CD14-positive monocyte (primary cell): ENCODE measurements around the gene ANGPTL8. TPM values are rescaled to one million over a fixed set of nuclear protein-coding genes. Genes with fewer than 3 reads are reported as not detected.

Experiments used
- DNase-seq, 3 donors: peaks; one replicate each; pipeline ENCODE4 v3.0.0-alpha.2; 2011 to 2022
- H2AFZ ChIP-seq: 2 replicates; pipeline ENCODE4 v1.6.0; 2012; ENCODE audit warnings: mild to moderate bottlenecking, low read depth, low read length, inconsistent platforms; ENCODE audit not compliant: insufficient read depth, poor library complexity, severe bottlenecking
- H3K27ac ChIP-seq, 2 donors: 1 replicate in 1 of 2; 2 replicates in 1 of 2; pipeline ENCODE4 v1.5.1; 2012 to 2013; ENCODE audit warnings: low read length in 2 of 2, control low read depth in 1 of 2, inconsistent platforms in 1 of 2, low read depth in 1 of 2, mild to moderate bottlenecking in 1 of 2
- H3K27me3 ChIP-seq, 2 donors: one replicate each; pipeline versions ENCODE4 v1.6.0 to v1.6.1; 2011 to 2013; ENCODE audit warnings: low read length in 2 of 2; ENCODE audit not compliant: control insufficient read depth in 2 of 2, insufficient read depth in 2 of 2
- H3K36me3 ChIP-seq, 2 donors: replicated peaks in 1 of 2; 1 replicate in 1 of 2; 2 replicates in 1 of 2; pipeline versions ENCODE4 v1.5.1 to v1.6.1; 2012 to 2013; ENCODE audit warnings: low read length in 2 of 2, control low read depth in 1 of 2, inconsistent platforms in 1 of 2, mild to moderate bottlenecking in 1 of 2; ENCODE audit not compliant: insufficient read depth in 2 of 2, control insufficient read depth in 1 of 2
- H3K4me1 ChIP-seq, 2 donors: 1 replicate in 1 of 2; 2 replicates in 1 of 2; pipeline versions ENCODE4 v1.5.1 to v1.6.1; 2012 to 2013; ENCODE audit warnings: low read length in 2 of 2, control low read depth in 1 of 2, inconsistent platforms in 1 of 2, mild to moderate bottlenecking in 1 of 2, moderate library complexity in 1 of 2; ENCODE audit not compliant: insufficient read depth in 2 of 2, control insufficient read depth in 1 of 2
- H3K4me2 ChIP-seq: replicated peaks from 2 replicates; pipeline ENCODE3; 2012; ENCODE audit warnings: low read length, moderate library complexity, mild to moderate bottlenecking; ENCODE audit not compliant: poor library complexity, severe bottlenecking; ENCODE audit errors: extremely low read depth
- H3K4me3 ChIP-seq, 3 experiments: fragments of 200-600 bp in 1 of 3; sonication (generic) in 1 of 3; replicated peaks in 1 of 3; 1 replicate in 2 of 3; 2 replicates in 1 of 3; pipeline ENCODE4 v1.5.1; 2011 to 2013; ENCODE audit warnings: low read length in 3 of 3, mild to moderate bottlenecking in 3 of 3, control low read depth in 2 of 3, low read depth in 2 of 3, inconsistent platforms in 1 of 3, moderate library complexity in 1 of 3
- H3K79me2 ChIP-seq: 2 replicates; pipeline ENCODE4 v1.6.0; 2012; ENCODE audit warnings: mild to moderate bottlenecking, control low read depth, inconsistent platforms, low read length, moderate library complexity; ENCODE audit not compliant: insufficient read depth
- H3K9ac ChIP-seq: 2 replicates; pipeline ENCODE4 v1.6.0; 2017; ENCODE audit warnings: low read length, mild to moderate bottlenecking; ENCODE audit not compliant: insufficient read depth, poor library complexity, severe bottlenecking
- H3K9me3 ChIP-seq, 2 donors: replicated peaks in 1 of 2; 1 replicate in 1 of 2; 2 replicates in 1 of 2; pipeline versions ENCODE4 v1.5.1 to v1.6.1; 2012 to 2013; ENCODE audit warnings: low read length in 2 of 2, control low read depth in 1 of 2; ENCODE audit not compliant: control insufficient read depth in 1 of 2, insufficient read depth in 1 of 2
- H4K20me1 ChIP-seq: 2 replicates; pipeline ENCODE4 v1.6.0; 2012; ENCODE audit warnings: mild to moderate bottlenecking, low read length, control low read depth, moderate library complexity; ENCODE audit not compliant: insufficient read depth
- H3K27ac Mint-ChIP-seq, 7 donors: one replicate each; pipeline ENCODE4 v1.8.0; 2020; ENCODE audit warnings: mild to moderate bottlenecking in 7 of 7, mixed read lengths in 7 of 7, moderate library complexity in 6 of 7, inconsistent platforms in 2 of 7
- H3K27me3 Mint-ChIP-seq, 3 donors: one replicate each; pipeline ENCODE4 v1.8.0; 2021 to 2022; ENCODE audit warnings: low read depth in 3 of 3, mild to moderate bottlenecking in 3 of 3, mixed read lengths in 3 of 3, moderate library complexity in 3 of 3, inconsistent platforms in 1 of 3
- H3K36me3 Mint-ChIP-seq, 2 donors: one replicate each; pipeline ENCODE4 v1.8.0; 2020; ENCODE audit warnings: mixed read lengths in 2 of 2, inconsistent platforms in 1 of 2, mild to moderate bottlenecking in 1 of 2
- H3K4me1 Mint-ChIP-seq: one replicate; pipeline ENCODE4 v1.8.0; 2020; ENCODE audit warnings: mild to moderate bottlenecking, mixed read lengths
- H3K4me3 Mint-ChIP-seq, 2 donors: one replicate each; pipeline ENCODE4 v1.8.0; 2020; ENCODE audit warnings: mild to moderate bottlenecking in 2 of 2, mixed read lengths in 2 of 2, moderate library complexity in 1 of 2
- H3K9me3 Mint-ChIP-seq, 7 donors: one replicate each; pipeline ENCODE4 v1.8.0; 2020 to 2022; ENCODE audit warnings: mixed read lengths in 7 of 7, mild to moderate bottlenecking in 6 of 7, moderate library complexity in 6 of 7, inconsistent platforms in 2 of 7
- CTCF ChIP-seq: fragments of 200-600 bp; IDR thresholded peaks from one replicate; pipeline ENCODE4 v1.8.0; 2022; ENCODE audit warnings: antibody characterized with exemption, mild to moderate bottlenecking
- WGBS: methylation state at CpG from one replicate; pipeline ENCODE4 v1.1.5; 2013; ENCODE audit warnings: missing lambda C conversion rate; ENCODE audit not compliant: insufficient coverage; 5-methylcytosine and 5-hydroxymethylcytosine counted together
- intact Hi-C, 2 donors: fragments of 100-400 bp; cut with micrococcal nuclease; formaldehyde crosslinking; loops; one replicate each; pipeline versions ENCODE4 v1.15.0 to v1.15.1; 2023
- polyA plus RNA-seq, 3 donors: library from polyadenylated mRNA; depleted of rRNA in 1 of 3; unstranded in 2 of 3; stranded (reverse) in 1 of 3; fragments of 300-500 nt in 2 of 3; fragments of >200 nt in 1 of 3; fragmentation: Illumina TruSeq in 2 of 3; gene quantifications; 1 replicate in 2 of 3; 2 replicates in 1 of 3; pipeline ENCODE4 v1.2.3, GENCODE V29; 2012 to 2021

ANGPTL8 gene
- polyA plus RNA-seq, 3 donors, result not detected

GRCh38 chr19:11281356-11282049 lies 42.1 kb downstream of the ANGPTL8 start:
- no peak overlapping the region for H3K4me3 ChIP-seq
- no peaks in the 10 kb centered on the region for H3K36me3 ChIP-seq
- peaks cover 59 to 81% (median 70%) of the 10 kb centered on the region in 3 donors for H3K27me3 Mint-ChIP-seq
- DNase-seq, result no peak
- no peak overlapping the region for H2AFZ ChIP-seq
- H3K36me3 Mint-ChIP-seq, result no peaks in the 10 kb centered on the region
- no peaks in the 10 kb centered on the region for H3K79me2 ChIP-seq
- no peaks in the 10 kb centered on the region for H3K9me3 ChIP-seq
- peaks cover 0 to 16% (median 8%) of the 10 kb centered on the region in 7 donors for H3K9me3 Mint-ChIP-seq
- H3K4me1 ChIP-seq, result peaks cover 16 to 18% of the 10 kb centered on the region in 2 donors
- 100% methylated on average over 6 of the region's 11 CpGs for WGBS
- H3K27ac Mint-ChIP-seq, result no peak overlapping the region
- no peaks in the 10 kb centered on the region for H4K20me1 ChIP-seq
- intact Hi-C loops, result no loop called here
- peaks cover 16% of the 10 kb centered on the region for H3K4me1 Mint-ChIP-seq
- peaks cover 22 to 62% of the 10 kb centered on the region in 2 donors for H3K27me3 ChIP-seq
- H3K4me3 Mint-ChIP-seq, result peak overlapping the region in 1 of 2 donors; percentile 54
- H3K4me2 ChIP-seq, result no peak overlapping the region
- H3K9ac ChIP-seq, result no peak overlapping the region
- H3K27ac ChIP-seq, result no peak overlapping the region
- no peak for TF ChIP-seq CTCF

DNA sequence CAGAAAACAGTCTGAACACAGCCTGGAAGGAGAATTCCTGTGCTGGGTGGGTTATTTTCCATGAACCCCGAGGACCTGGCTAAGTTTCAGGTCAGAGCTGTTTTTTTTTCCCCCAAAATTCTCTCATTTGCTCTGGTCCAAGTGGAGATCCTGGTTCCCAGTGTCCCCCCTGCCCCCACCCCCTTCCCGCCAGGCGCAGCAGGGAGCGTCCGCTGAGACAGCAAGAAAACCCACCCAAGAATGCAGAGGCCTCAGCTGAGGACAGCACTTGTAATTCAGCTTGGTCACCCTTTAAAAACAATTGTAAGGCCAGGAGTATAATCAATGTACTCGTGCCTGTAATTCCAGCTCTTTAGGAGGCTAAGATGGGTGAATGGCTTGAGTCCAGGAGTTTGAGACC lies 45.1 kb downstream of the ANGPTL8 start:
- TF ChIP-seq CTCF, result no peak
- WGBS, result 80% methylated on average over 1 of the region's 6 CpGs
- peaks cover 19% of the 10 kb centered on the region for H3K4me1 Mint-ChIP-seq
- Histone ChIP-seq H3K36me3 (no peaks in the 10 kb centered on the region), H3K27ac (no peak overlapping the region), H3K79me2 (no peaks in the 10 kb centered on the region), H2AFZ (no peak overlapping the region), H3K4me2 (no peak overlapping the region), H3K9ac (no peak overlapping the region), H3K4me1 (peaks cover 14 to 17% of the 10 kb centered on the region in 2 donors), H3K9me3 (no peaks in the 10 kb centered on the region), H3K4me3 (no peak overlapping the region), H4K20me1 (no peaks in the 10 kb centered on the region), H3K27me3 (peaks cover 14 to 51% of the 10 kb centered on the region in 2 donors)
- no peak for DNase-seq
- intact Hi-C loops, result no loop called here
- H3K9me3 Mint-ChIP-seq, result peaks cover 0 to 5% (median 3%) of the 10 kb centered on the region in 7 donors
- no peak overlapping the region for H3K27ac Mint-ChIP-seq
- no peaks in the 10 kb centered on the region for H3K36me3 Mint-ChIP-seq
- peak overlapping the region in 1 of 2 donors; percentile 39 for H3K4me3 Mint-ChIP-seq
- H3K27me3 Mint-ChIP-seq, result peaks cover 59 to 72% (median 70%) of the 10 kb centered on the region in 3 donors
